HG02943 (cell line): ENCODE results near the gene GOLGA3.
A peak's percentile ranks its signal among the peaks of the same experiment; 100 is the strongest.
"Not testable (repeated sequence)": the region's sequence is repeated elsewhere in the genome, so short reads cannot be mapped to it uniquely, and the experiment has no call there.

Experiments used
- ATAC-seq: cut with Tn5 transposase; IDR thresholded peaks from one replicate; pipeline ENCODE4 v1.9.1; 2021; ENCODE audit warnings: mild to moderate bottlenecking, low read depth, moderate library complexity; ENCODE audit not compliant: unreplicated experiment

The GOLGA3 gene

GRCh38 chr12:132781938-132782337 lies 46.7 kb downstream of the GOLGA3 start:
- ATAC-seq, result no peak

DNA sequence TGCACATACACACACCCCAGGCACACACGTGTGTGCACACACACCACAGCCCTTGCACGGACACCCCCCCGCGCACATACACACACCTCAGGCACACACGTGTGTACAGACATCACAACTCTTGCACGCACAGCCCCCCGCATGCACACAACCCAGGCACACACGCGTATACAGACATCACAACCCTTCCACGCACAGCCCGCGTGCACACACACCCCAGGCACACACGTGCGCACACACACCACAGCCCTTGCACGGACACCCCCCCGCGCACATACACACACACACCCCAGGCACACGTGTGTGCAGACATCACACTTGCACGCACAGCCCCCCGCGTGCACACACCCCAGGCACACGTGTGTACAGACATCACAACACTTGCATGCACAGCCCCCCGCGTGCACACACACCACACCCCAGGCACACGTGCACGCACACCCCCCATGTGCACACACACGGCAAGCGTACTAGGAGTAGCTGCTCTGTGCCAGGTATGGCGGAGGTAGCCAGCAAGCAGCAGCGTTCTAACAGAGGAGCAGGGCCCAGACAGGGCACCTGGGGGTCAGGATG lies 48.8 kb downstream of the GOLGA3 start:
- ATAC-seq, result no peak

GRCh38 chr12:132777614-132778013 lies 51.1 kb downstream of the GOLGA3 start:
- no peak for ATAC-seq

DNA sequence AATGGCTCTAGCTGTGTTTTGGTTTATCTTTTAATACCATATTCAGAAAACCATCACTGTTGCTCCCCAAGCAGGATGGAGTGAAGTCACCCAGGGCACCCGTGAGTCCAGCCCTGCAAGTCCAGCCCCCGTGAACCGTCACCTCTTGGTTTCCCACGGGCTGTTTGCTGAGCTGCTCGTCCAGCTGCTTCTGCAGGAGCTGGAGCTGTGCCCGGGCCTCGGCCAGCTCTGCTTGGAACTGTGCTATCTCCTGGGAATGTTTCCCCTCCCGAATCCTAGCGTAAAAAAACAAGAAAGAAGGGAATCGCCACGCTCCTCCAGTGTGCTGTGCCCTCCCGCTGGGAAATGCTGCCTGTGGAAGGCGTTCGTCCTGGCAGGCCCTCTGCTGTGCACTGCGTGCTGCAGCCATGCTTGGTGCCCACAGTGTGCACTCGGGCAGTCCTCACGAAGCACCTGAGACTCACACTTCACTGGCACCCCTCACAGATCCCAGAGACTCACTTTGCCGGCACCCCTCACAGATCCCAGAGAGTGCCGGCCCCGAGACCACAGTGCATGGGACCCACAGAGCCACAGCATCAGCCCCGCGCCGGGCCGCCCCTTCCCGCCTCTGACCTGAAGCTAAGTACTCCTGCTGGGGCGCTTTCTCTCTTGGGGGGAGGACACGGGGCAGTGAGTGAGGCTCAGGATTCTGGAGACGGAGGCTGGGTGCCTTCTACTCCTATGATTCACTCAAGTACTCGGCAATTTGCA lies 51.7 kb downstream of the GOLGA3 start:
- no peak for ATAC-seq

GRCh38 chr12:132776230-132776625 lies 52.4 kb downstream of the GOLGA3 start:
- ATAC-seq, result not testable (repeated sequence)

GRCh38 chr12:132775502-132776229 lies 53.0 kb downstream of the GOLGA3 start:
- no peak for ATAC-seq

DNA sequence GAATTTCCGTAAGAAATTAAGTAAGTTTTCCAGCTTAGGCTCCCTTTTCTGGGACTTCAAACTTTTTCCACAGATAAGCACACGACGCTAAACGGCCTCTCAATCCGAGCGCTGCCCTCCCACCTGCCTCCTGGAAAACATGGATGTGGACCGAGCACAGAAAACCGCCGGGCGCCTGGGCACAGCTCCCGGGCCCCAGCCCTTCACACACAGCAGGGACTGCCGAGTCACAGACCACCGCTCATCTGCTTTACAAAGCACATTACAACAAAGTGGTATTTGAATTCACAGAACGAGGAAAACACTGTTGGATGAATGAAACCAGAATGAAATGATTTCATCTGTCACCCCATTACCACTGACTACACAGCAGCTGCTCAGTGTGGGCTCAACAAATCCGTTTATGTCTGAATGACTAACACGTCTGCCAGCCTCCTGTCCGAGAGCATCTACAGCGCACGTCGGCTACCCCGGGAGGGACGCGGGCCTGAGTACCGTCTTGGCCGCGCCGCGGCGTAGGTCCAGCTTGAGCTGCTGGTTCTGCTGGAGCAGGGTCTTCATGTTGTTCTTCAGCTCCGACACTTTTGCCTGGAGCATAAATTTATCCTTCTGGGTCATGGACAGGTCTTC lies 53.9 kb downstream of the GOLGA3 start:
- ATAC-seq, result no peak

GRCh38 chr12:132774159-132774558 lies 54.5 kb downstream of the GOLGA3 start:
- ATAC-seq, result no peak

GRCh38 chr12:132773077-132773955 lies 55.4 kb downstream of the GOLGA3 start:
- no peak for ATAC-seq

GRCh38 chr12:132772606-132773005 lies 56.1 kb downstream of the GOLGA3 start:
- ATAC-seq, result no peak

DNA sequence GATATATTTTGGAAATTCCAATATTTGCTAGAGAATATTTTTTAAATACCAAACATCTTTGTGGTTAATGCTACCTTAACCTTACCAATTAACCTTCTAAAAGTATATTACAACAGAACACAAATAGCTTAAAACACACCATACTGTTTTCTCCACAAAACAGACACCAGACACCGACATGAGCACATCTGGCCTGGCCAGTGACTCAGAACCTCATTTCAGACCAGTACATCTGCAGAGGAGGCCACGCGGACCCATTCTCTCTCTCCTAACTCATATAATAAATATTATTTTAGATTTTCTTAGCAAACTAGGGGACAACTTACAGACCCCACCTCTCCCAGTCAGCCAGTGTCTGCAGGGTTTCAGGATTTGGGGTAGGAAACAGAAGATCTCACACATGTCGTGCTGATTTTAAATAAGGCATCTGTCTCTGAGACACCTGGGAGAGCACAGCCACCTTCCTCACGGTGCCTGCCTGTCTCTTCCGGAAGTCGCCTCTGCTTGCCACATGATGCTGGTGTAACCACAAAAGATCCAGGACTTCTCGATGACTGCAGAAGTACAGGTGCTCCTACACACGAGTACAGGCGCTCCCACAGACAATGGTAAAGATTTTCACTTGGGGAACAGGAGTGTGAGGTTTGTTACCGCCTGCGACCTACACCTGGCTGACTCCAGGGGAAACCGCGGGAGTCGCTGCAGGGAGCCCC lies 57.4 kb downstream of the GOLGA3 start:
- no peak for ATAC-seq

- ATAC-seq, result no peak
Measured at GRCh38 chr12:132766380-132767085, 62.1 kb downstream of the GOLGA3 start.

DNA sequence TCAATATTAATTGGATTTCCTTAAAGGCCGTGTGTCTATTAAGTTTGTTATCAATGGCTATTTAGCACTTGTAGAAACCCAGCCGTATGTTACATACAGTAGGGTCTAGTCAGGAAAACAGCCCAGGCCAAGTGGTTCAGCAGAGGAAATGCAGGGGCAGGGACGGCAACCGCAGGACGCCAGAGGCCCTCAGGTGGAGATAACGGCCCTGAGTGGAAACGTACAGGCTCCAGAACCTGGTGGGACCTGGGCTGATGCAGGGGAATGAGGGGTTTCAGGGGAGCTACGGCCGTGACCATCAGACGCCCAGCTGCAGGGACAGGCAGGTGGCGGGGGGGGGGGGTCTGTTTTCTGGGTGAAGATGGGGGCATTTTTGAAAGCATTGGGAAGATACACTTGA lies 63.3 kb downstream of the GOLGA3 start:
- ATAC-seq, result no peak

DNA sequence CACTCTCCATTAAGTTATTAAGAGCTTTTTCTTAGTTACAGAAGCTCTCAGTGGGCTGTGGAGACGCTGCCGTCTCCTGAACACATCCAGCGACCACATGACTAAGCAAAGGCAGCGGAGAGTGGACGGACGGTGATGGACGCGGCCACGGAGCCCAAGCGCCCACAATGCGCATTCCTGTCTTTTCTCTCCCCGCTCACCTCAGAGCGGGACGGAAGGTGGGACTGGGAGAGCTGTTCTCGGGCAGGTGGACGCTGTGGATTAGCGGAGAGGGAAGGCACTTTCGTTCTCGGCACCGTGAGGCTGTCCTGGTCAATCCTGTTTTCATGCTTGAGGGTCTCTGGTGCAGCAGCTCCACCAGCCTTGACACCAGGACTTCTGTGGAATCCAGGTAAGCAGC lies 64.4 kb downstream of the GOLGA3 start:
- ATAC-seq, result no peak

DNA sequence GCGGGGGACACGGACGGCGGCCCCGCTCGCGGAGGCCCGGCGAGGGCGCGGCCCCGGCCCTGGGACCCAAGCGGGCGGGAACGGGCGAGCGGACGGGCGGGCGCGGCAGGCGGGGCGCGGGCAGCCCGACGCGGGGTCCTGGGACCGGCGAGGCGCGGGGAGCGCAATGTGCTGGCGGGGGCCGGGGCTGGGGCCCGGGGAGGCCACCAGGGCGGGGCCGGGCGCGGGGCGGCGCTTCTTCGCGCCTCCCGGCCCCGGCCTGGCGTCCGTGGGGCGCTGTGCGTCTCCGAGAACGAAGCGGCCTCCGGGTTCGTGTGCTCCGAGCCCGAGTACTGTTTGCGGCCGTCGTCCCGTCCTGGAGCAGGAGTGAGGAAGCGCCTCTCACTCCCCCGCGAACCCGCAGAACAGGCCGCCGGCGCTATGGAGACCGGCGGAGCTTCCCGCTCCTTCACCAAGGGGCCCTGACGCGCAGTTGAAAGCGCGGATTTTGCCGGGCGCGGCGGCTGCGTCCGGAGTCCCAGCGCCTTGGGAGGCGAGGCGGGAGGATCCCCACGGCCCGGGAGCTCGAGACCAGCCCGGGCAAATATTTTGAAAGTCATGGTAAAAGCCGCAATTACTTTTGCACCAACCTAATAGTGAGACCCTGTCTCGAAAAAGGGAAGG lies 66.6 kb downstream of the GOLGA3 start:
- ATAC-seq, result peak; percentile 76

GRCh38 chr12:132761032-132761920 lies 67.4 kb downstream of the GOLGA3 start, which contains the start of gene ANKLE2:
Gene ANKLE2 (minus strand): TSS chr12:132761832. CDS start chr12:132761798, 34 bp downstream.
- ATAC-seq, result peak; percentile 33

DNA sequence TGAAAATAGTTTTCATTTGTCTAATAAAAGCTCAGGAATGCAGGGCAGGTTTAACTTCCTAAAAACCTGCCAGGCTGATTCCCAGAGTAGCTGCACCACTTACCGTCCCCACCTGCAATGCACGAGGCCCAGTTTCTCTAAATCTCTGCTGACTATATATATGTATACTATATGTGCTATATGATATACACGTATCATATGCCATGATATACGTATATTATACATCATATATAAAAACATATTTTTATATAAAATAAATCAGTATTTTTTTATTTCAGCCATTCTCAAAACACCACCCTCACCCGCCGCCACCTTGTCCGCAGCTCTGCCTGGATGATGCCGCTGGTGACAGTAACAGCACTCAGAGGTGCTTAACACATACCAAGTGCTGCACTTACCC lies 69.3 kb downstream of the GOLGA3 start:
- no peak for ATAC-seq
